SK-N-MC (cell line): ENCODE results near the gene LY6G6D.

ENCODE experiments used
- EZH2 ChIP-seq: fragments of 200-600 bp; sonication (generic); IDR thresholded peaks from one replicate; pipeline ENCODE4 v1.6.1; 2017; ENCODE audit warnings: antibody characterized with exemption
- FOXP2 ChIP-seq: optimal IDR thresholded peaks from 2 replicates; pipeline ENCODE3; 2011; ENCODE audit warnings: mild to moderate bottlenecking, moderate library complexity; ENCODE audit not compliant: insufficient read depth; ENCODE audit errors: extremely low read length, control extremely low read depth
- POLR2AphosphoS5 ChIP-seq: IDR thresholded peaks from 2 replicates; pipeline ENCODE4 v1.6.1; 2012; ENCODE audit warnings: mild to moderate bottlenecking, low read depth, low read length, borderline replicate concordance

DNA sequence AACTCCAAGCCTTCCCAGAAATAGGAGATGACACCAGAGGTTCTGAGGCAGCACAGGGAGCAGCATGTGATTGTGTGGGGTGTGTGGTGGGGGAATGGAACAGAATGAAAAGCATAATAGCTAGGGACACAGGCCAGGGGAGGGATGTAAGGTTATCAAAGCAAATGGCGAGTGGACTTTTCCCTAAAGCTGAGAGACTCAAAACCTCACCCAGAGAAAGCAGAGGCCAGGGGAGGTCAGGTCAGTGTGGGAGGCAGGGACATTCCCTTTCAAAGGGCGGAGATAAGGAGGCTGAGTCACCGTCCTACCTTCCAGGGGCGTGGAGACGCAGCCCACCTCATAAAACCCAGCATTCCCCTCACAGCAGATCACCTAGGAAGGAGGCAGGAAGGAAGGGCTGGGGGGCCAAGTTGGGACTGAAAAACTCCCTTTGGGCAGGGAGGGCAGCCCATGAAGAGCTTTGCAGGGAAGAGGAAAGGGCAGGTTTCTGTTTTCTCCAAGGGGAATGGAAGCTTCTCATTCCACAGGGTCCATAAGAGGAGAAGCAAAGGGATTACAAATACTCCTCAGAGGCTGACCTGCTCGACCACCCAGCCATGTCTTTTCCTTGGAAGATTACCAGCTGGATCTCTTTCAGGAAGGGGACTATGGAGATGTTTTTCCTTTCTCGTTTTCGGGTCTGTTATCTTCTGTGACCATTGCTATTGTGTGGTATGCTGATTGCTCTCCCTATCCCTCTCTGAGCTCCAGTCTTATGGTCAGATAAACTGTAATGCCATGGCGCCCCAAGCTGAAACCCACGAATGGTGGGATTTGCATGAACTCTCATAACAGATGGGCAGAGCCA is 24.7 kb upstream of the LY6G6D start:
- no peak for TF ChIP-seq EZH2
- TF ChIP-seq POLR2AphosphoS5: no peak
- TF ChIP-seq FOXP2: no peak
